Measurements from ENCODE around the gene ABCC3. TPM values are rescaled to one million over a fixed set of nuclear protein-coding genes. Genes with fewer than 3 reads are reported as not detected.
A peak's percentile ranks its signal among the peaks of the same experiment; 100 is the strongest.

Gene ABCC3
- total RNA-seq, 4 donors from 2014 or later = 297 to 655 (median 533) TPM

DNA sequence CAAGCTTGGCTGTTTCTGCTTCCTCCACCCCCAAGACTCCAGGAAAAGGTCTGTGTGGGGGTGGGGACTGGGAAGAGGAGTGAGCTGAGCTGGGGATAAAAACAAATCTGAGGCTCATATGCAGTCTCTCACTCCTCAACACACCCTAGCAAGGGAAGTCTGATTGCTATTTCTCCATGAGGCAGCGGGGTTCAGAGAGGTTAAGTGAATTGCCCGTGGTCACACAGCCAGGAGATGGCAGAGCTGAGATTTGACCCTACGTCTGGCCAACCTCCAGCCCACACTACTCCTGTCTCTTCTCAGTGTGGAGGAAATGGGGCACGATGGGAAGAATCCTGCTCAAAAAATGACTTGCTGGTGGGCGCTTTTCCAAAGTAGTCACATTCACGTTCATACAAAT lies 4.8 kb upstream of the ABCC3 start:
- Histone ChIP-seq H3K27ac (peak overlapping the region; percentile 57 to 77 (median 68)), H3K27me3 (peaks cover 13% of the 10 kb centered on the region), H3K4me3 (no peak overlapping the region), H3K36me3 (no peaks in the 10 kb centered on the region), H3K4me1 (peaks cover 5 to 60% (median 41%) of the 10 kb centered on the region in 4 donors), H3K9me3 (no peaks in the 10 kb centered on the region)
- intact Hi-C loops (cut with DNase I; ENCODE audit: low total_unique reads) (loop anchor here (5.0 kb wide), 1 partner anchor 83 kb away; the partner anchor contains the start of gene SPATA20), in situ Hi-C loops (cut with MboI; ENCODE audit: low pct_ligation_motif_present in 1 of 4, low pct_unique_long_range_greater_than_20kb in 1 of 4, low sequenced_read_pairs in 3 of 4) (loop anchor here in 3 of 4 donors (10.0 kb wide), 3 partner anchors 65 to 85 kb away; partner anchors contain the start of gene SPATA20 (in 1 of the 3))
- DNase-seq = no peak
- WGBS, 2 donors (ENCODE audit: low coverage in 1 of 2) = 18 to 47% methylated on average over 2 to 6 of the region's 6 CpGs
- TF ChIP-seq, protein P1, sequence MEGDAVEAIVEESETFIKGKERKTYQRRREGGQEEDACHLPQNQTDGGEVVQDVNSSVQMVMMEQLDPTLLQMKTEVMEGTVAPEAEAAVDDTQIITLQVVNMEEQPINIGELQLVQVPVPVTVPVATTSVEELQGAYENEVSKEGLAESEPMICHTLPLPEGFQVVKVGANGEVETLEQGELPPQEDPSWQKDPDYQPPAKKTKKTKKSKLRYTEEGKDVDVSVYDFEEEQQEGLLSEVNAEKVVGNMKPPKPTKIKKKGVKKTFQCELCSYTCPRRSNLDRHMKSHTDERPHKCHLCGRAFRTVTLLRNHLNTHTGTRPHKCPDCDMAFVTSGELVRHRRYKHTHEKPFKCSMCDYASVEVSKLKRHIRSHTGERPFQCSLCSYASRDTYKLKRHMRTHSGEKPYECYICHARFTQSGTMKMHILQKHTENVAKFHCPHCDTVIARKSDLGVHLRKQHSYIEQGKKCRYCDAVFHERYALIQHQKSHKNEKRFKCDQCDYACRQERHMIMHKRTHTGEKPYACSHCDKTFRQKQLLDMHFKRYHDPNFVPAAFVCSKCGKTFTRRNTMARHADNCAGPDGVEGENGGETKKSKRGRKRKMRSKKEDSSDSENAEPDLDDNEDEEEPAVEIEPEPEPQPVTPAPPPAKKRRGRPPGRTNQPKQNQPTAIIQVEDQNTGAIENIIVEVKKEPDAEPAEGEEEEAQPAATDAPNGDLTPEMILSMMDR (IDR thresholded peaks at IDR 0.05) = no peak
- TF ChIP-seq EP300 (IDR thresholded peaks at IDR 0.05; ENCODE audit: low read depth) = no peak
- TF ChIP-seq POLR2A (IDR thresholded peaks at IDR 0.05) = no peak
- no peak for TF ChIP-seq POLR2AphosphoS5 (IDR thresholded peaks at IDR 0.05)

- H3K27ac ChIP-seq = peak overlapping the region; percentile 62 to 77 (median 68)
- H3K27me3 ChIP-seq = peaks cover 20% of the 10 kb centered on the region
- no peaks in the 10 kb centered on the region for H3K9me3 ChIP-seq
- H3K4me3 ChIP-seq = no peak overlapping the region
- 45% methylated on average over 6 of the region's 7 CpGs; no CpG with 5 or more reads in 1 of the 2 donors for WGBS, 2 donors (ENCODE audit: low coverage in 1 of 2)
- no peak for TF ChIP-seq POLR2A (IDR thresholded peaks at IDR 0.05)
- TF ChIP-seq POLR2AphosphoS5 (IDR thresholded peaks at IDR 0.05) = peak in 2 of 3 donors; percentile 62 to 76
- TF ChIP-seq, protein P1 (IDR thresholded peaks at IDR 0.05) = peak; percentile 68 to 99 (median 82)
- TF ChIP-seq EP300 (IDR thresholded peaks at IDR 0.05; ENCODE audit: low read depth) = peak; percentile 43
- intact Hi-C loops (cut with DNase I; ENCODE audit: low total_unique reads) = no loop called here
- DNase-seq = peak; percentile 94
- no peaks in the 10 kb centered on the region for H3K36me3 ChIP-seq
- H3K4me1 ChIP-seq = peaks cover 5 to 64% (median 44%) of the 10 kb centered on the region in 4 donors
- in situ Hi-C loops (cut with MboI; ENCODE audit: low pct_ligation_motif_present in 1 of 4, low pct_unique_long_range_greater_than_20kb in 1 of 4, low sequenced_read_pairs in 3 of 4) = loop anchor here in 2 of 4 donors (10.0 kb wide), 2 partner anchors 64 to 76 kb away; no protein-coding TSS in a partner anchor
Measured at GRCh38 chr17:50630524-50631194, 4.0 kb upstream of the ABCC3 start.

- Histone ChIP-seq H3K9me3 (no peaks in the 10 kb centered on the region), H3K27ac (peak overlapping the region; percentile 49 to 77 (median 68)), H3K27me3 (peaks cover 20% of the 10 kb centered on the region), H3K36me3 (no peaks in the 10 kb centered on the region), H3K4me3 (no peak overlapping the region), H3K4me1 (peaks cover 5 to 62% (median 46%) of the 10 kb centered on the region in 4 donors)
- DNase-seq = no peak
- TF ChIP-seq POLR2A (IDR thresholded peaks at IDR 0.05) (no peak), EP300 (IDR thresholded peaks at IDR 0.05; ENCODE audit: low read depth) (no peak), POLR2AphosphoS5 (IDR thresholded peaks at IDR 0.05) (no peak)
- TF ChIP-seq, protein P1 (IDR thresholded peaks at IDR 0.05) = no peak
- in situ Hi-C loops (cut with MboI; ENCODE audit: low pct_ligation_motif_present in 1 of 4, low pct_unique_long_range_greater_than_20kb in 1 of 4, low sequenced_read_pairs in 3 of 4) = loop anchor here in 2 of 4 donors (10.0 kb wide), 2 partner anchors 63 to 77 kb away; no protein-coding TSS in a partner anchor
- 50 to 84% methylated on average over 1 to 11 of the region's 11 CpGs for WGBS, 2 donors (ENCODE audit: low coverage in 1 of 2)
- intact Hi-C loops (cut with DNase I; ENCODE audit: low total_unique reads) = no loop called here
Measured at GRCh38 chr17:50631195-50631907, 3.3 kb upstream of the ABCC3 start.
